DMS 273 (cell line): ENCODE data around the gene IL15RA.
"Not testable (repeated sequence)": the region's sequence is repeated elsewhere in the genome, so short reads cannot be mapped to it uniquely, and the experiment has no call there.

Source experiments
- DNase-seq: peaks from one replicate; lab custom pipeline; 2025; ENCODE audit not compliant: unreplicated experiment; lab: John Stamatoyannopoulos, UW

The IL15RA gene

DNA sequence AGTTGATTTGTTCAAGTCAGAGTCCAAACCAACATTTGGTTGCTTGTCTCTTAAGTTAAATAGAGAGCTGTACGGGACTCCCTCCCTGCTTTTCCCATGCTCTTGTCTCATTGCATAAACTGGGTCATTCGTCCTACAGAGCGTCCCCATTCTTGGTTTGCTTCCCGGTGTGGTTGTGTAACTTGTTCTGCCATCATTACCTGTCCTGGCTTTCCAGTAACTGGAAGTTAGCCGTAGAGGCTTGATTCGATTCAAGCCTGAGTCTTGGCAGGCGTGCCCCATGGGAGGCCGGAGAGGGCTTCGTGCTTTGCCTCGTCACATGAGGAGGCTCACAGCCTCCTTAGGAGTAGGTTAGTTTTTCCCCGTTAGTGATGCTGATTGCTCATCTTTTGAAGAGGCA is 47.1 kb downstream of the IL15RA start:
- no peak for DNase-seq

DNA sequence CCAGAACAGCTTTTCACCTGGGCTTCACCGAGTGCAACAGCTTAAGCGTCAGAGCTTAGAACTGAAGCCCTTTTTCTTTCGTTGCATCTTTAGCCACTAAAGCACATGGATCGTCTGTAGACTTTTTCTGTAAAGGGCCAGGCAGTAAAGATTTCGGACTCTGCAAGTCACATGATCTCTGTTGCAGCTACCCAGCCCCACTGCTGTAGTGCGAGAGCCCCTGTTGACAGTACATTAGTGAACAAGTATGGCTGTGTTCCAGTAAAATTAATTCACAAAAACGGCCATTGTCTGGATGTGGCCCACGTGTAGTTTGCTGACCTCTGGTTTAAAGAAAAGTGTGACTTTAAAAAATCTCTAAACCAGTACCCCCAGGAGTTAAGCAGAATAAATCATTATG is 47.9 kb downstream of the IL15RA start:
- DNase-seq: no peak

DNA sequence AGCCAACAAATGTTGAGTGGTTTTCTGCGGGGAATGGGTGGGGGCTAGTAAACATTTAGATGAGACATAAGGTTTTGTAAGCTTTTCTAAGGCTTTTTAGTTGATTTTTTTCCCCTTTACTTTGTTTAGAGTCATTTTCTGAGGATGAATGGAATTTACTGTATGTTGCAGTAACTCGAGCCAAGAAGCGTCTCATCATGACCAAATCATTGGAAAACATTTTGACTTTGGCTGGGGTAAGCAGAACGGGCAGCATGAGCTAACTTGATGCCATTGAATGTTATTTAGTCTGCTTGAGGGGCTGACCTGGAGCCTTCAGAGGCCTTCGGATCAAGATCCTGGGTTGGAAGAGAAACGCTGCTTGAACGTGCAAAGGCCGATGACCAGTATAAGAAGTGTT is 50.0 kb downstream of the IL15RA start:
- no peak for DNase-seq

DNA sequence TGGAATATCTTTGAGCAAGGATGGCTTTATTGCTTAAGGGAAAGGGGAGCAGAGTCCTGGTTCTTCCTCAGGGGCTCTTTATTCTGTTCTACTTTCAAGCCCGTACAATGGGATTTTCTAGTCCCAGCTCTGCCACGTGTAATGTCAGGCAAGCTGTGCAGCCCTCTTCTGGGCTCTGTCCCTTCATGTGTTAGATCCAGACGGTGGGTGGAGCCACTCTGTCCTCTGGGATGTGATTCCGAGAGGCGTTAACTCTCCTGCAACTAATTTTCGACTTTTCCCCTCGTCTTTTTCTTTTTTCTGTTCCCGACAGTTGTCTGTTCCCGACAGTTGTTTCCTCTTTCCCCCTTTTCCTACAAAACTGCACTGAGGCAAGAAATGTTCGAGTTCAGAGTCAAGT is 52.5 kb downstream of the IL15RA start:
- no peak for DNase-seq

DNA sequence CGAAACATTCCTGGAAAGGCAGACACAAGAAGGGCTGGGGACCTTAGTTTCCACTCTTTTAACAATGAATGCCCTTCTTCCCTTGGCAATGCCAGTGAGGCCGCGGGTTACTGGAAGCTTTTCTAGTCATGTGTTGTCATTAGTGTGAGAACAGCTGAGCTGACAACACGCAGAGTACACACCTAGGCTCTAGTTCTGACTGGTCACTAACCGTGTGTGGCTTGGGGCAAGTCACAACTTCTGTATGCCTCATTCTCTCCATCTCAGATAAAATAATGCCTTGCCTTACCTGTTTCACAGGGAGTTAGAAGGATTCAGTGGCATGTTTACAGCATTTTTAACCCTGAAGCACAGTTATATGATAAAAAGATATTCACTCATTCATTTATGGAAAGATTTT is 55.6 kb downstream of the IL15RA start:
- DNase-seq: no peak

DNA sequence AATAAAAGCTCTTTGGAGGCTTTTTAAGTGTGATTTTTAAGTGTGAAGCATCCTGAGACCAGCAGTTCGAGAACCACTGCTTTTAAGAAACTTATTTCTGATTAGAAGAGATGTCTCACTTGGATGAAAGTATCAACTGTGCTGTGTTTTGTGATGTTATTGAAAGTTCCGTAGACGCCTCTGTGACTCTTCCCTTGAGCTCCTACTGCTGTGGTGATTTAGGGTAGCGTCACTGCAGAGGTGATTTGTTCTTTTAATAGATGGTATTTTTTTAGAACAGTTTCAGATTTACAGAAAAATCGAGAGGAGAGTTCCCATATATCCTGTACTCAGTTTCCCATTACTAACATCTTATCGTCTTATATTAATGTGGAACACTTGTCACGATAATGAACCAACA is 57.8 kb downstream of the IL15RA start:
- DNase-seq: no peak

DNA sequence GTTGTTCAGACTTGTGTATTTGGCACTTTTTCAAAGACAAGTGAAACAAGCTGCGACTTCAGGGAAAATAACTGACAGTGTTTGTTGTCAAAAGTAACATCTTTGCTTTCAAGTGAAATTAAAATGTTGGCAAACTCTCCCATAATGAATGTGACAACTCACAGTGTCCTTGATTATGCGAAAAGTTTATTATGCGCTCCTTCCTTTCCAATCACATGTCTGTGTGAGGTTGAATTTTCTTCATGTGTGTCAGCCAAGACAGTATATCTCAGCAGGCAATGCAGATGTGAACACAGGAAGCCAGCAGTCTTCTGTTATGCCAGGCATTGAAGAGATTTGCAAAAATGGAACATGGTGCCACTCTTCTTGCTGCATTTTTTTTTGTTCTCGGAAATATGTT is 58.6 kb downstream of the IL15RA start:
- no peak for DNase-seq

DNA sequence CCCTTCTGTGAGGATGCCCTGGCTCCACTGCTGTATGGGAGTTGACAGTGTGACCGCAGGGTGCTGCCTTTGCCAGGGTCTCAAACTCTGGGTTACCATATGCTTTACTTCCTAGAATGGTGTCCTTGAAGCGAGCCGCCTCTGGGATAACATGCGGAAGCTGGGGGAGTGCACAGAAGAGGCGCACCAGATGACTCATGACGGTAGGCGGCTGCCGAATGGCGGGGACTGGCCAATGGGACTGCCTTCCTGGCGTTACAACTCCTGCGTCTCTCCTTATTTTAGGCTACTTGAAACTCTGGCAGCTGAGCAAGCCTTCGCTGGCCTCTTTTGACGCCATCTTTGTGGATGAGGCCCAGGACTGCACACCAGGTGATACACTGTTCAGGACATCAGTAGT is 60.0 kb downstream of the IL15RA start:
- DNase-seq: no peak

DNA sequence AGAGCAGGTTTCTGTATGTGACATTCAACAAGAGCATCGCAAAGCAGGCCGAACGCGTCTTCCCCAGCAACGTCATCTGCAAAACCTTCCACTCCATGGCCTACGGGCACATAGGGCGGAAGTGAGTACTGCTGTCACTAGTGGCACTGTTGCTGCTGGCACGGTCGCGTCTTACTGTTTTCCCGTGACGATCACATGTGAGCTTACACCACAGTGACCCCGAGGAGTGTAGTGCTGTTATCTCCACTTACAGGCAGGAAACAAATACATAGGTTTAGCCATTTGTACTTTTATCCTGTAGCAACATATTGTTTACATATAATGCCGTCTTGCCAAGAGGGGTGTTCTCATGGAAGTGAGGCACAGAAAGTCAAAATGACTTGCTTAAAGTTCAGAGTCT is 61.9 kb downstream of the IL15RA start:
- DNase-seq: no peak

DNA sequence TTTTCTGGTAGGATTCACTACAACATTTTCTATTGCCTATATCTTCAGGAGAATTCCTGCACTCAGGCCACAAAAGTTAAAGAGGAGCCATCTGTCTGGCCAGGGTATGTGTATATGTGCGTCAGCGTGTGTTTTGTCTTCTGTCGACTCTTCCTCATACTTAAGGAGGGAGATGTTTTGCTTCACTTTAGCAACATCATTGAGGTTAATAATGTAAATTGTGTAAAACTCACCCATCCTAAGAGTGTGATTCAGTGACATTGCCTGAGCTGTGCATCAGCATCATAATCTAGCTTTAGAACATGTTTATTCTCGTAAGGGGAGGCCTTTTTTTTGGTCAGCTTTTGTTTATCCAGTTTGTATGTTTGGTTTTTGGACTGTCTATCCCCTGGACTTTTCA is 63.6 kb downstream of the IL15RA start:
- DNase-seq: no peak

DNA sequence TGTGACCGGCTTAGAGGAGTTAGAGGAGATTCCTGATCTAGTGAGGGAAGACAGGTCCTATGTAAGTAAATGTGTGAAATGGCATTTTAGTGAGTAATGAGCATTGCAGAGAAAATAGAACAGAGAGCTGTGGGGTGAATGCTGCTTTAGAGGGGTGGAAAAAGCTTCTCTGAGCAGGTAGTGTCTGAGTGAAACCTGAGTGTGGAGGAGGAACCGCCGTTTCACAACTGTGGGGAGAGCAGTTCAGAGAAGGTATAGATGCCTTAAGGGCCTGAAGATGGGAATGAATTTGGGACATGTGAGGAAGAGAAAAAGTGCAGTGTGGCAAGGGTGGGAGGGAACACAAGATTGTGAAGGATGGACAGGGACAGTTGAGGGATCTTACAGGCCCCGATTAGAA is 65.7 kb downstream of the IL15RA start:
- no peak for DNase-seq

DNA sequence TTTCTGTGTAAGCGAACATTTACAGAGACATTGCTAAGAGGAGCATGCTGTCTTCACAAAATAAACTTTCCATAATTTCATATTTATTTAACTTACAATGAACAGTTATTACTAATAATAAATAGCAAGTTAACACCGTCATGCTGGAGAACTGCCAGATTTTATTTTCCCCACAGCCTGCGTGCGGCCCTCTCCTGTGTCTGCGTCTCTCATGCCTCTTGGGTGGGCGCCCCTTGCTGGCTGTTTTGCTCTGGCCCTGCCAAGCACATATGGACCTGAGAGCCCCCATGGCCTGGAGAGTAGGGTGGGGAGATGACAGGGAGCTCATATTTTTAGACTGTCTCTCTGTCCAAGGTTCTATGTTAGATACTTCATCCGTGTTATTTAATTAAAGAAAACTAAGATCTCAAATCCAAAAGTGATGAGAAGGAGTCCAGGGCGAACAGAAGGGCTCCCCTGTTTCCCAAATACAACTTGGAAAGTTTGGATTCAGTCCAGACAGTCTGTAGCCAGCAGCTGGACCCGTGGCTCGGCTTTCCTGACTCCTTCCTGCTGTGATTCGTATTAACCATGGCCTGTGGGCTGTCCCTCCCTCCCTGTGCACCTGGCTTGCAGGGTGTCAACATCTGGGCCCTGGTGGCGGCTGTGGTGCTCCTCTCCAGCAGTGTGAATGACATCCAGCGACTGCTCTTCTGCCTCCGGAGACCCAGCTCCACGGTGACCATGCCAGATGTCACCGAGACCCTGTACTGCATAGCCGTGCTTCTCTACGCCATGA is 66.8 kb downstream of the IL15RA start:
- peak; percentile 91 for DNase-seq

DNA sequence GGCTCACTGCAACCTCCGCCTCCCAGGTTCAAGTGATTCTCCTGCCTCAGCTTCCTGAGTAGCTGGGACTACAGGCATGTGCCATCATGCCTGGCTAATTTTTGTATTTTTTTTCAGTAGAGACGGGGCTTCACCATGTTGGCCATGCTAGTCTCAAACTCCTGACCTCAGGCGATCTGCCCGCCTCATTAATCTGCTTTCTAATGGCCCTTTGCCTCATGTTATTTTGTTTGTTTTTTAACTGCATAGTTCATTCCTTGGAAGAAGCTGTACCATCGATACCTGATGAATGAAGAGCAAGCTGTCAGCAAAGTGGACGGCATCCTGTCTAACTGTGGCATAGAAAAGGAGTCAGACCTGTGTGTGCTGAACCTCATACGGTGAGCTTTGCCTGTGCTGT is 68.7 kb downstream of the IL15RA start:
- not testable (repeated sequence) for DNase-seq

DNA sequence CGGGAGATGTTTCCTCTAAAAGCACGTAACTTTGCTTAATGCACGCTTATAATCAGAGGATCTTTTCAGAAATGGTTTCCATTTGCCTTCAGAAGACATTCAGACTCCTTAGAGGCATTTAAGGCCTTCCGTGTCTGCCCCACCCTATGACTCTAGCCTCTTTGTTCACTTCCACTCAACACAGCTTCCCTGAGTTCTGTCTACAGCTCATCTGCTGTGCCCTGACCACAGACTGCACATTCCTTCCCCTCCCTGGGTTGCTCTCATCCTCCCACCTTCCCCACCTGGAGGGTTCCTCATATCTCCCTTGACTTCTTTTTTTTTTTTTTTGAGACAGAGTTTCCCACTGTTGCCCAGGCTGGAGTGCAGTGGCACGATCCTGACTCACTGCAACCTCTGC is 70.7 kb downstream of the IL15RA start:
- no peak for DNase-seq

DNA sequence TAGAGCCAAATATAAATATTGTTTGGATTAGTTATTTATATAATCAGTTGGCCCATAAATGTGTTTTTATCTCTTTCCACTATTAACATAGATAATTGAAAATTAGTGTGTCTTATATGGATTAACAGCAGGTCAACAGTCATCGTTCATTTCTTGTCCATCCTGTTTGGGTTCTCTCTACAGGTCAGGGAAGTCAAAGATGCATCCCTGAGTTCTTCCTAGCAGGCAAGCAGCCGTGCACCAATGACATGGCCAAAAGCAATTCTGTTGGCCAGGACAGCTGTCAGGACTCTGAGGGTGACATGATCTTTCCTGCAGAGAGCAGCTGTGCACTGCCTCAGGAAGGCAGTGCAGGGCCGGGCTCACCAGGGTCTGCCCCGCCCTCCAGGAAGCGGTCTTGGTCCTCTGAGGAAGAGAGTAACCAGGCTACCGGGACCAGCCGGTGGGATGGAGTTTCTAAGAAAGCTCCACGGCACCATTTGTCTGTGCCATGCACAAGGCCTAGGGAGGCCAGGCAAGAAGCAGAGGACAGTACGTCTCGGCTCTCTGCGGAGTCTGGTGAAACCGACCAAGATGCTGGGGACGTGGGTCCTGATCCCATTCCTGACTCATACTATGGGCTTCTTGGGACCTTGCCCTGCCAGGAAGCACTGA is 71.4 kb downstream of the IL15RA start:
- peak; percentile 3 for DNase-seq

DNA sequence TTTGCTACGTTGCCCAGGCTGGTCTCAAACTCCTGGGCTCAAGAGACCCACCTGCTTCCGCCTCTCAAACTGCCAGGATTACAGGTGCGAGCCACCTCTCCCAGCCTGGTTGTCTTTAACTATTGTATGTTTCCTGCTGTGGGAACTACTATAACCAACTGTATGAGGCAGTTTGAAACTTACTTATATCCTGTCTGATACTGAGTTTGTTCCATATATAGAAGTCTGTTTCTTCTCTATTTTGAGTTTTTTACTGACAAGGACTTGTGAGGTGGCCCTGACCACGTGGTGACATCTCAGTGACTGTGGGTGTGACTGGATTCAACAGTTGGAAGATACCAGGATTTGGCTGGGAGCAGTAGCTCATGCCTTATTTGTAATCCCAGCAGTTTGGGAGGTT is 73.1 kb downstream of the IL15RA start:
- DNase-seq: no peak

DNA sequence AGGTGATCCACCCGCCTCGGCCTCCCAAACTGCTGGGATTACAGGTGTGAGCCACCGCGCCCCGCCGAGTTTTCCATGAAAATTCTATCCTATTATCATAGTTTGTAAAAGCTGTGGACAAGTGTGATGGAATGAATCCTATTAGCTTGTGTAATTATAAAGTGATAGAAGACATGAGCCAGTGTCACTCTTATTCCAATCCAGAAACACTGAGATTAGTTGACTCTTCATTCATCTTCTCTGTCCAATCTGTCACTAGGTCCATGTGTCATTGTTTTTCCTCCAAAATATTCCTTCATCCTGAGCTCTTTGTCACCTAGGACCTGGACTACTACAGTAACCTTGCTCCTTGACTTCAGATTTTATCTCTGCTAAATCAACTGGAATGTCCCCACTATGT is 73.8 kb downstream of the IL15RA start:
- DNase-seq: no peak

DNA sequence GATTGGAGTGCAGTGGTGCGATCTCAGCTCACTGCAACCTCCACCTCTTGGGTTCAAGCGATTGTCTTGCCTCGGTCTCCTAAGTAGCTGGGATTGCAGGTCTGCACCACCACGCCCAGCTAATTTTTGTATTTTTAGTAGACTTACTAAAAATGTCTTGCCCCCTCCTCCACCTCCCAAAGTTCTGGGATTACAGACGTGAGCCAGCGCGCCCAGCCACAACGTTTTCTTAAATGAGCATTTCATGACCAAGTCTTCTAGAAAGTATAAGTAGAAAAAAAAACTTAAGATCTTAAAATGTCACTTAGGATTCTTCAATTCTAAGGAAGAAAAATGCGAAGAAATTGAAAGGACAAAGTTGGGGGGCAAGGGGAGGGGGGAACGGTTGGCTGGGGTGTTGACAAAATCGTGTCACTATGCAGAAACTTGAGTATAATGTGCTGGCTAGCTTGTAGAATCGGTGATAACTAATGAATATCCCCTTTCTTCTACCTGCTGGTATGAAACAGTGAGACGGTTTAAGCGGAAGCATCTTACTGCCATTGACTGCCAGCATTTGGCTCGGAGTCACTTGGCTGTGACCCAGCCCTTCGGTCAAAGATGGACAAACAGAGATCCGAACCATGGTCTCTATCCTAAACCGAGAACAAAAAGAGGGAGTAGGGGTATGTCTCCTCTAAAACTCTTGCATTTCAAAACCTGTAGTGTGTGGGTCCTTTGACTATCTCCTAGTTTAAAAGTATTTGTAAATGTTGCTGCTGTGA is 74.7 kb downstream of the IL15RA start:
- no peak for DNase-seq
